Measurements from ENCODE around the gene KCNJ4. TPM values are rescaled to one million over a fixed set of nuclear protein-coding genes. Genes with fewer than 3 reads are reported as not detected.

The KCNJ4 gene
- total RNA-seq, 4 donors from 2014 or later = not detected

GRCh38 chr22:38418589-38418988 is 36.4 kb downstream of the KCNJ4 start:
- no peak for TF ChIP-seq CTCF (IDR thresholded peaks at IDR 0.05)
- TF ChIP-seq POLR2A (IDR thresholded peaks at IDR 0.05) = no peak
- Histone ChIP-seq H3K27me3 (no peaks in the 10 kb centered on the region), H3K36me3 (no peaks in the 10 kb centered on the region), H3K27ac (no peak overlapping the region), H3K4me1 (peaks cover 14 to 23% of the 10 kb centered on the region in 2 donors), H3K9me3 (no peaks in the 10 kb centered on the region), H3K4me3 (replicated peaks in 1 of 3) (no peak overlapping the region)
- 94 to 96% methylated on average over 14 of the region's 14 CpGs for WGBS, 2 donors
- DNase-seq = no peak
- intact Hi-C loops (cut with DNase I) = loop anchor here (10.0 kb wide), 1 partner anchor 146 kb away; no protein-coding TSS in a partner anchor

- no peak for TF ChIP-seq CTCF (IDR thresholded peaks at IDR 0.05)
- TF ChIP-seq POLR2A (IDR thresholded peaks at IDR 0.05) = no peak
- DNase-seq = no peak
- H3K4me1 ChIP-seq = peaks cover 14 to 28% of the 10 kb centered on the region in 2 donors
- no peak overlapping the region for H3K4me3 ChIP-seq (replicated peaks in 1 of 3)
- H3K36me3 ChIP-seq = no peaks in the 10 kb centered on the region
- WGBS, 2 donors = 66 to 68% methylated on average over 15 to 16 of the region's 16 CpGs
- H3K9me3 ChIP-seq = no peaks in the 10 kb centered on the region
- intact Hi-C loops (cut with DNase I) = loop anchor here (10.0 kb wide), 1 partner anchor 147 kb away; no protein-coding TSS in a partner anchor
- no peak overlapping the region for H3K27ac ChIP-seq
- H3K27me3 ChIP-seq = no peaks in the 10 kb centered on the region
These were observed 37.5 kb downstream of the KCNJ4 start for GRCh38 chr22:38417252-38418060.

GRCh38 chr22:38416621-38417251 is 38.3 kb downstream of the KCNJ4 start:
- no peak for DNase-seq
- intact Hi-C loops (cut with DNase I) = loop anchor here (10.0 kb wide), 1 partner anchor 148 kb away; no protein-coding TSS in a partner anchor
- Histone ChIP-seq H3K9me3 (no peaks in the 10 kb centered on the region), H3K36me3 (no peaks in the 10 kb centered on the region), H3K27ac (no peak overlapping the region), H3K4me1 (peaks cover 15 to 27% of the 10 kb centered on the region in 2 donors), H3K27me3 (no peaks in the 10 kb centered on the region), H3K4me3 (replicated peaks in 1 of 3) (no peak overlapping the region)
- TF ChIP-seq CTCF (IDR thresholded peaks at IDR 0.05) (no peak), POLR2A (IDR thresholded peaks at IDR 0.05) (no peak)
- WGBS, 2 donors = 85 to 88% methylated on average over 9 to 14 of the region's 18 CpGs

GRCh38 chr22:38415561-38416321 is 39.3 kb downstream of the KCNJ4 start:
- TF ChIP-seq POLR2A (IDR thresholded peaks at IDR 0.05) (no peak), CTCF (IDR thresholded peaks at IDR 0.05) (no peak)
- no peak overlapping the region for H3K27ac ChIP-seq
- no peaks in the 10 kb centered on the region for H3K36me3 ChIP-seq
- H3K27me3 ChIP-seq = no peaks in the 10 kb centered on the region
- intact Hi-C loops (cut with DNase I) = loop anchor here (10.0 kb wide), 1 partner anchor 149 kb away; no protein-coding TSS in a partner anchor
- no peak for DNase-seq
- H3K4me1 ChIP-seq = peaks cover 15 to 27% of the 10 kb centered on the region in 2 donors
- WGBS, 2 donors = 86 to 91% methylated on average over 18 of the region's 22 CpGs
- H3K9me3 ChIP-seq = no peaks in the 10 kb centered on the region
- H3K4me3 ChIP-seq (replicated peaks in 1 of 3) = no peak overlapping the region

Measured in thyroid gland (tissue), 4 donors.